UCSD-AML1 (cell line): Measurements from ENCODE around the gene ZEB1.
"Not testable (repeated sequence)": the region's sequence is repeated elsewhere in the genome, so short reads cannot be mapped to it uniquely, and the experiment has no call there.

ENCODE experiments used
- DNase-seq: peaks from one replicate; lab custom pipeline; 2025; ENCODE audit not compliant: unreplicated experiment; lab: John Stamatoyannopoulos, UW

ZEB1 gene

GRCh38 chr10:31364238-31364637 is 45.2 kb downstream of the ZEB1 start:
- DNase-seq: not testable (repeated sequence)

GRCh38 chr10:31366703-31367102 is 47.7 kb downstream of the ZEB1 start:
- DNase-seq: no peak

GRCh38 chr10:31368724-31369123 is 49.7 kb downstream of the ZEB1 start:
- no peak for DNase-seq

- DNase-seq: no peak
Measured at GRCh38 chr10:31372439-31372838, 53.4 kb downstream of the ZEB1 start.

- no peak for DNase-seq
Measured at GRCh38 chr10:31374146-31374696, 55.2 kb downstream of the ZEB1 start.

- no peak for DNase-seq
Measured at GRCh38 chr10:31381171-31381570, 62.2 kb downstream of the ZEB1 start.

- no peak for DNase-seq
Measured at GRCh38 chr10:31381766-31382316, 62.8 kb downstream of the ZEB1 start.

GRCh38 chr10:31383810-31384588 is 65.0 kb downstream of the ZEB1 start:
- DNase-seq: no peak

GRCh38 chr10:31384589-31384949 is 65.6 kb downstream of the ZEB1 start:
- DNase-seq: no peak

GRCh38 chr10:31390804-31391203 is 71.8 kb downstream of the ZEB1 start:
- no peak for DNase-seq

GRCh38 chr10:31393844-31394243 is 74.8 kb downstream of the ZEB1 start:
- DNase-seq: no peak

- DNase-seq: no peak
Measured at GRCh38 chr10:31395695-31396094, 76.7 kb downstream of the ZEB1 start.

GRCh38 chr10:31396376-31396775 is 77.4 kb downstream of the ZEB1 start:
- no peak for DNase-seq

- no peak for DNase-seq
Measured at GRCh38 chr10:31397852-31398251, 78.8 kb downstream of the ZEB1 start.

GRCh38 chr10:31399171-31399570 is 80.2 kb downstream of the ZEB1 start:
- DNase-seq: no peak

- DNase-seq: no peak
Measured at GRCh38 chr10:31399631-31400030, 80.6 kb downstream of the ZEB1 start.

GRCh38 chr10:31401287-31401686 is 82.3 kb downstream of the ZEB1 start:
- no peak for DNase-seq

GRCh38 chr10:31404640-31405039 is 85.6 kb downstream of the ZEB1 start:
- no peak for DNase-seq

- not testable (repeated sequence) for DNase-seq
Measured at GRCh38 chr10:31405829-31406228, 86.8 kb downstream of the ZEB1 start.

GRCh38 chr10:31412397-31412796 is 93.4 kb downstream of the ZEB1 start:
- not testable (repeated sequence) for DNase-seq

- no peak for DNase-seq
Measured at GRCh38 chr10:31413325-31413724, 94.3 kb downstream of the ZEB1 start.

GRCh38 chr10:31418481-31418880 is 99.5 kb downstream of the ZEB1 start:
- no peak for DNase-seq
